Vein endothelial cell (primary cell): Measurements from ENCODE around the gene EFCAB5. TPM values are rescaled to one million over a fixed set of nuclear protein-coding genes. Genes with fewer than 3 reads are reported as not detected.

Experiments used
- small RNA-seq: library from RNA; depleted of rRNA; stranded (forward); fragments of <200 nt; gene quantifications from one replicate; pipeline ENCODE3, GENCODE V24; 2012
- total RNA-seq: library from RNA; depleted of rRNA; stranded (reverse); fragments of >200 nt; gene quantifications from 2 replicates; pipeline ENCODE4 v1.2.3, GENCODE V29; 2012

EFCAB5 gene
- total RNA-seq = 0.33 and 0.48 TPM in 2 replicates

GRCh38 chr17:29941334-29941733 lies at the start of gene EFCAB5:
Gene EFCAB5 (plus strand): TSS chr17:29941634. CDS start chr17:29941797, 163 bp downstream.

GRCh38 chr17:29929533-29930408 lies 11.7 kb upstream of the EFCAB5 start, which contains the start of gene SSH2:
Gene SSH2 (minus strand): TSS chr17:29930228. CDS start chr17:29930000, 228 bp downstream.

GRCh38 chr17:30116661-30117551 lies 175.5 kb downstream of the EFCAB5 start, which contains the start of gene NSRP1:
Gene NSRP1 (plus strand): TSS chr17:30116816. CDS start chr17:30116844, 28 bp downstream.

Small RNA genes lying within 50 kb of the gene (small RNA-seq; reads per million reads assigned to genes)
- gene AC104984.5 (not detected), gene RNY4P13 (not detected)

Other genes starting within 250 kb of the EFCAB5 start
- gene SSH2, start 11.4 kb upstream of the EFCAB5 start, total RNA-seq = 46.1 and 52.3 TPM in 2 replicates
- 8.2 and 10.2 TPM in 2 replicates for gene NSRP1, start 175.2 kb downstream of the EFCAB5 start, total RNA-seq